ENCODE data around the gene LPP.

DNA sequence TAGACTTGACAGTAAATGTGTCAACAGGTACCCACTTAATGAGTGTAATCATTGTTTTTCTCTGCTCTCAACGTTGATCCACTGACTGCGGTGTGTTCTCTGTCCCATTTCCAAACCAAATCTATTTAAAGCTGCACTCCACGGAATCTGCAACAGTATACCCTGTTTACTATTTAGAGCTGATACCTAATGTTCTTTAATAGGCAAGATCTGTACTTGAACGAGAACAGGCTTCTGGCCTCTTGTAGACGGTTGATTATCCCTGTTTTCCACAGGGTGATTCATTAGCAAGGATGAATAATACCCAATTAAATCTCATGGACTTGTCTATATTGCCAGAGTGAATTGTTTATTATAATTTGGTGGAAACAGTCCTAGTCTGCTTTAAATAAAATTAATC is 189.9 kb downstream of the LPP start:
- TF ChIP-seq POLR2AphosphoS5 (IDR thresholded peaks at IDR 0.05; ENCODE audit: borderline replicate concordance, low read depth, low read length), result no peak
- no peak for TF ChIP-seq FOXP2 (optimal IDR thresholded peaks at IDR 0.05; ENCODE audit: control extremely low read depth, extremely low read length, insufficient read depth)

Data from SK-N-MC (cell line).